Motor neuron (in vitro differentiated cells): Measurements from ENCODE around the gene RNF7. TPM values are rescaled to one million over a fixed set of nuclear protein-coding genes. Genes with fewer than 3 reads are reported as not detected.
"Not testable (repeated sequence)": the region's sequence is repeated elsewhere in the genome, so short reads cannot be mapped to it uniquely, and the experiment has no call there.

Source experiments
- ATAC-seq, 8 experiments: fragments of 200-7000 bp; cut with Tn5 transposase; replicated peaks in 6 of 8; 2 replicates each; pipeline ENCODE4 v1.8.0; 2021; ENCODE audit warnings: mild to moderate bottlenecking in 8 of 8, moderate library complexity in 8 of 8
- H3K27ac ChIP-seq, 2 donors: fragments of 250-450 bp; sonication (Bioruptor Pico); 2 replicates each; pipeline ENCODE4 v1.9.0; 2021; ENCODE audit warnings: antibody characterized with exemption in 2 of 2, mild to moderate bottlenecking in 2 of 2, moderate library complexity in 1 of 2
- H3K4me1 ChIP-seq, 2 donors: fragments of 250-450 bp; sonication (Bioruptor Pico); replicated peaks in 1 of 2; 2 replicates each; pipeline ENCODE4 v1.6.1; 2021; ENCODE audit warnings: antibody characterized with exemption in 2 of 2, mild to moderate bottlenecking in 2 of 2, moderate library complexity in 1 of 2
- H3K4me3 ChIP-seq, 5 donors: fragments of 250-450 bp; sonication (Bioruptor Pico); 2 replicates each; pipeline ENCODE4 v1.9.0; 2021; ENCODE audit warnings: antibody characterized with exemption in 5 of 5, mild to moderate bottlenecking in 5 of 5, moderate library complexity in 4 of 5
- WGBS, 10 experiments: fragments of 450-650 bp; shearing (Covaris generic); methylation state at CpG; one replicate each; pipeline ENCODE4 v1.0.0; 2022; 5-methylcytosine and 5-hydroxymethylcytosine counted together
- in situ Hi-C, 9 experiments: fragments of 400-800 bp; cut with MboI; loops; one replicate each; pipeline ENCODE4 v1.15.0; 2021; ENCODE audit warnings: low sequenced_read_pairs in 9 of 9, low pct_unique_long_range_greater_than_20kb in 2 of 9; ENCODE audit not compliant: unreplicated experiment in 9 of 9
- total RNA-seq, 8 experiments: library from RNA; unstranded; fragments of 300-600 nt; gene quantifications; 2 replicates each; pipeline versions ENCODE4 v1.2.3 to v1.2.4, GENCODE V29; 2022

The RNF7 gene
- total RNA-seq, 8 experiments from 2014 or later = 70.5 to 140 (median 91.8) TPM

- in situ Hi-C loops = no loop called here
- Histone ChIP-seq H3K4me3 (no peak overlapping the region), H3K27ac (no peak overlapping the region), H3K4me1 (peaks cover 10 to 11% of the 10 kb centered on the region in 2 donors)
- WGBS, 10 experiments = 0 to 83% (median 28%) methylated on average over 1 to 3 of the region's 6 CpGs; no CpG with 5 or more reads in 2 of the 10 experiments
- peak in 5 of 8 experiments; percentile 94 to 98 (median 98) for ATAC-seq
These were observed 31.3 kb downstream of the RNF7 start for GRCh38 chr3:141769221-141769894.

GRCh38 chr3:141773676-141774075 lies 35.6 kb downstream of the RNF7 start:
- 80 to 100% (median 95%) methylated on average over 1 to 5 of the region's 6 CpGs; no CpG with 5 or more reads in 2 of the 10 experiments for WGBS, 10 experiments
- Histone ChIP-seq H3K4me3 (no peak overlapping the region), H3K4me1 (peaks cover 10 to 11% of the 10 kb centered on the region in 2 donors), H3K27ac (no peak overlapping the region)
- in situ Hi-C loops = no loop called here
- no peak for ATAC-seq

- no peak for ATAC-seq
- in situ Hi-C loops = no loop called here
These were observed 38.3 kb downstream of the RNF7 start for GRCh38 chr3:141776376-141776775.

GRCh38 chr3:141776885-141777284 lies 38.8 kb downstream of the RNF7 start:
- H3K4me3 ChIP-seq = no peak overlapping the region
- no peak for ATAC-seq
- no peak overlapping the region for H3K27ac ChIP-seq
- H3K4me1 ChIP-seq = no peaks in the 10 kb centered on the region
- WGBS, 10 experiments = 67 to 100% (median 92%) methylated on average over 2 to 9 of the region's 15 CpGs; no CpG with 5 or more reads in 5 of the 10 experiments
- in situ Hi-C loops = no loop called here

More at GRCh38 chr3:141776376-141776775, 38.3 kb downstream of the RNF7 start:
- no peaks in the 10 kb centered on the region for H3K4me1 ChIP-seq
- H3K27ac ChIP-seq = no peak overlapping the region
- no peak overlapping the region for H3K4me3 ChIP-seq
- WGBS, 10 experiments = 37 to 100% (median 84%) methylated on average over 1 to 13 of the region's 14 CpGs; no CpG with 5 or more reads in 1 of the 10 experiments

- Histone ChIP-seq H3K4me3 (no peak overlapping the region), H3K4me1 (no peaks in the 10 kb centered on the region), H3K27ac (no peak overlapping the region)
- WGBS, 10 experiments = 60 to 100% (median 95%) methylated on average over 1 to 15 of the region's 42 CpGs; no CpG with 5 or more reads in 1 of the 10 experiments
- in situ Hi-C loops = no loop called here
- ATAC-seq = no peak
These were observed 40.1 kb downstream of the RNF7 start for GRCh38 chr3:141777957-141778813.

- no peak for ATAC-seq
- in situ Hi-C loops = no loop called here
- no peak overlapping the region for H3K4me3 ChIP-seq
- no peaks in the 10 kb centered on the region for H3K4me1 ChIP-seq
- no peak overlapping the region for H3K27ac ChIP-seq
- 80 to 100% (median 89%) methylated on average over 1 of the region's 1 CpG; no CpG with 5 or more reads in 5 of the 10 experiments for WGBS, 10 experiments
These were observed 41.6 kb downstream of the RNF7 start for GRCh38 chr3:141779667-141780066.

- Histone ChIP-seq H3K4me1 (no peaks in the 10 kb centered on the region), H3K4me3 (no peak overlapping the region), H3K27ac (no peak overlapping the region)
- 0 to 83% (median 49%) methylated on average over 1 to 4 of the region's 4 CpGs; no CpG with 5 or more reads in 1 of the 10 experiments for WGBS, 10 experiments
- in situ Hi-C loops = no loop called here
- ATAC-seq = peak in 3 of 8 experiments; percentile 22 to 74 (median 31)
These were observed 44.4 kb downstream of the RNF7 start for GRCh38 chr3:141782386-141782932.

GRCh38 chr3:141783632-141784031 lies 45.5 kb downstream of the RNF7 start:
- ATAC-seq = no peak
- Histone ChIP-seq H3K4me1 (no peaks in the 10 kb centered on the region), H3K4me3 (no peak overlapping the region), H3K27ac (no peak overlapping the region)
- in situ Hi-C loops = no loop called here
- WGBS, 10 experiments = 79 to 90% (median 87%) methylated on average over 1 to 4 of the region's 6 CpGs; no CpG with 5 or more reads in 4 of the 10 experiments

- H3K4me1 ChIP-seq = no peaks in the 10 kb centered on the region
- no peak for ATAC-seq
- no peak overlapping the region for H3K4me3 ChIP-seq
- 60 to 88% (median 75%) methylated on average over 1 to 8 of the region's 8 CpGs; no CpG with 5 or more reads in 3 of the 10 experiments for WGBS, 10 experiments
- in situ Hi-C loops = no loop called here
- H3K27ac ChIP-seq = no peak overlapping the region
These were observed 46.0 kb downstream of the RNF7 start for GRCh38 chr3:141784096-141784495.

- peak in 1 of 8 experiments; percentile 58 for ATAC-seq
- in situ Hi-C loops = no loop called here
- H3K4me3 ChIP-seq = no peak overlapping the region
- WGBS, 10 experiments = 62 to 100% (median 89%) methylated on average over 1 to 2 of the region's 2 CpGs; no CpG with 5 or more reads in 6 of the 10 experiments
- no peaks in the 10 kb centered on the region for H3K4me1 ChIP-seq
- H3K27ac ChIP-seq = no peak overlapping the region
These were observed 46.4 kb downstream of the RNF7 start for GRCh38 chr3:141784531-141784930.

- H3K4me1 ChIP-seq = no peaks in the 10 kb centered on the region
- ATAC-seq = no peak
- in situ Hi-C loops = no loop called here
- H3K4me3 ChIP-seq = no peak overlapping the region
- 44 to 100% (median 82%) methylated on average over 1 to 3 of the region's 4 CpGs; no CpG with 5 or more reads in 1 of the 10 experiments for WGBS, 10 experiments
- no peak overlapping the region for H3K27ac ChIP-seq
These were observed 50.1 kb downstream of the RNF7 start for GRCh38 chr3:141788149-141788548.

GRCh38 chr3:141788750-141789149 lies 50.7 kb downstream of the RNF7 start:
- H3K4me1 ChIP-seq, H3K4me3 ChIP-seq, ATAC-seq, in situ Hi-C loops, H3K27ac ChIP-seq: not testable (repeated sequence)
- 71 to 100% (median 83%) methylated on average over 1 to 4 of the region's 5 CpGs; no CpG with 5 or more reads in 3 of the 10 experiments for WGBS, 10 experiments

- ATAC-seq = peak in 2 of 8 experiments; percentile 23 to 31
- WGBS, 10 experiments = 72 to 100% (median 87%) methylated on average over 1 to 6 of the region's 7 CpGs; no CpG with 5 or more reads in 4 of the 10 experiments
- in situ Hi-C loops = no loop called here
- Histone ChIP-seq H3K27ac (no peak overlapping the region), H3K4me1 (no peaks in the 10 kb centered on the region), H3K4me3 (no peak overlapping the region)
These were observed 51.2 kb downstream of the RNF7 start for GRCh38 chr3:141789281-141789680.
